GM06990 (cell line): Measurements from ENCODE around the gene AOC2.
"Not testable (repeated sequence)": the region's sequence is repeated elsewhere in the genome, so short reads cannot be mapped to it uniquely, and the experiment has no call there.

Source experiments
- DNase-seq: peaks from one replicate; pipeline ENCODE4 v3.0.0-alpha.2; 2011; ENCODE audit not compliant: insufficient read length; ENCODE audit errors: extremely low read depth
- H3K27me3 ChIP-seq: replicated peaks from 2 replicates; pipeline ENCODE4 v1.6.0; 2011; ENCODE audit warnings: low read length; ENCODE audit not compliant: control insufficient read depth, insufficient read depth
- H3K36me3 ChIP-seq: 2 replicates; pipeline ENCODE4 v1.5.1; 2011; ENCODE audit warnings: low read length; ENCODE audit not compliant: control insufficient read depth, insufficient read depth
- H3K4me3 ChIP-seq: replicated peaks from 2 replicates; pipeline ENCODE4 v1.5.1; 2011; ENCODE audit warnings: low read depth, mild to moderate bottlenecking, control low read depth, low read length
- TF ChIP-seq, protein P1 (sequence below): IDR thresholded peaks from 2 replicates; pipeline ENCODE4 v1.5.1; 2011; ENCODE audit warnings: low read length, control low read depth, mild to moderate bottlenecking, inconsistent platforms; ENCODE audit not compliant: insufficient read depth, poor library complexity, severe bottlenecking

The AOC2 gene

DNA sequence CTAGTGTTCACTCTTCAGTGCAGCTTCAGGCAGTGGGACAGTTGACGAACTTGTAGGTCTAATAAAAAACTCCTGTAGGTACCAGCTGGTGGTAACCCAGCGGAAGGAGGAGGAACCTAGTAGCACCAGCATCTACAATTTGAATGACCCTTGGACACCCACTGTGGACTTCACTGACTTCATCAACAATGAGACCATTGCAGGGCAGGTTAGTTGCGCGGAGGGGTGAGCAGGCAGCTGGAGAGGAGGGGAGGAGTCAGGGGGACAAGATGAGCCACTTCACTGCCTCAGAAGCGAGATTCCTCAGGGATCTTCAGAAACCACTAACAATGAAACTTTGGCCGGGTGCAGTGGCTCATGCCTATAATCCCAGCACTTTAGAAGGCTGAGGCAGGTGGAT, 28.9 kb downstream of the AOC2 start:
- DNase-seq, result no peak
- no peaks in the 10 kb centered on the region for H3K27me3 ChIP-seq
- TF ChIP-seq, protein P1, sequence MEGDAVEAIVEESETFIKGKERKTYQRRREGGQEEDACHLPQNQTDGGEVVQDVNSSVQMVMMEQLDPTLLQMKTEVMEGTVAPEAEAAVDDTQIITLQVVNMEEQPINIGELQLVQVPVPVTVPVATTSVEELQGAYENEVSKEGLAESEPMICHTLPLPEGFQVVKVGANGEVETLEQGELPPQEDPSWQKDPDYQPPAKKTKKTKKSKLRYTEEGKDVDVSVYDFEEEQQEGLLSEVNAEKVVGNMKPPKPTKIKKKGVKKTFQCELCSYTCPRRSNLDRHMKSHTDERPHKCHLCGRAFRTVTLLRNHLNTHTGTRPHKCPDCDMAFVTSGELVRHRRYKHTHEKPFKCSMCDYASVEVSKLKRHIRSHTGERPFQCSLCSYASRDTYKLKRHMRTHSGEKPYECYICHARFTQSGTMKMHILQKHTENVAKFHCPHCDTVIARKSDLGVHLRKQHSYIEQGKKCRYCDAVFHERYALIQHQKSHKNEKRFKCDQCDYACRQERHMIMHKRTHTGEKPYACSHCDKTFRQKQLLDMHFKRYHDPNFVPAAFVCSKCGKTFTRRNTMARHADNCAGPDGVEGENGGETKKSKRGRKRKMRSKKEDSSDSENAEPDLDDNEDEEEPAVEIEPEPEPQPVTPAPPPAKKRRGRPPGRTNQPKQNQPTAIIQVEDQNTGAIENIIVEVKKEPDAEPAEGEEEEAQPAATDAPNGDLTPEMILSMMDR, result no peak
- H3K4me3 ChIP-seq, result no peak overlapping the region
- no peaks in the 10 kb centered on the region for H3K36me3 ChIP-seq

DNA sequence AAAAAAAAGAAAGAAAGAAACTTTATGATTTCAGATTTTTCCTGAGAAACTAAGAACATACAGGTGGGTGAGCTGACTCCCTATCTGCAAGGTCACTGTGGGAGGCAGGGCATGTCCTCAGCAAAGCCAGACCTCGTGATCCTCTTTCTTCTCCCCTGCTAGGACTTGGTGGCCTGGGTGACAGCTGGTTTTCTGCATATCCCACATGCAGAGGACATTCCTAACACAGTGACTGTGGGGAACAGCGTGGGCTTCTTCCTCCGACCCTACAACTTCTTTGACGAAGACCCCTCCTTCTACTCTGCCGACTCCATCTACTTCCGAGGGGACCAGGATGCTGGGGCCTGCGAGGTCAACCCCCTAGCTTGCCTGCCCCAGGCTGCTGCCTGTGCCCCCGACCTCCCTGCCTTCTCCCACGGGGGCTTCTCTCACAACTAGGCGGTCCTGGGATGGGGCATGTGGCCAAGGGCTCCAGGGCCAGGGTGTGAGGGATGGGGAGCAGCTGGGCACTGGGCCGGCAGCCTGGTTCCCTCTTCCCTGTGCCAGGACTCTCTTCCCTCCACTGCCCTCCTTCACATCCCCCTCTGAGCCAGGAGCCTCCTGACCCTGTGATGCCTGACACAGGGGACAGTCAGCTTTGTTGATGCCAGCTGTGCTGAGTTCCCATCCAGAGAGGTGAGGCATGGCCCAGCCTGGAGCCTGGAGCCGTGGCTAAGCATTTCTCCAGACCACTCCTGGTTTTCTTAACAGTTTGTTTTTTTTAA, 29.7 kb downstream of the AOC2 start:
- not testable (repeated sequence) for H3K36me3 ChIP-seq, DNase-seq, H3K4me3 ChIP-seq, H3K27me3 ChIP-seq

DNA sequence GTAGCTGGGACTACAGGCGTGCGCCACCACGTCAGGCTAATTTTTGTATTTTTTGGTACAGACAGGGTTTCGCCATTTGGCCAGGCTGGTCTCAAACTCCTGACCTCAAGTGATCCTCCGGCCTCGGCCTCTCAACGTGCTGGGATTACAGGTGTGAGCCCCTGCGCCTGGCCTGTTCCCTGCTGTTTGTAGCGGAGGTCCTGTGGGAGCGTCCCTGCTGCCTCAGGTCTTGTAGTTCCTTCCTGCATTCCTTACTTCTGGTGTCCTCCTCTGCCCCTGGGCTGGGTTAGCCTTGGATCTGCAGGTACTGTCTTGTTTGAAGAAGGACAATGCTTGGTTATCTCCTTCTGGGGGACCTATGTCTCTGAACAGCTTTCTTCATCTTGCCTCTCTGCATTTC, 32.7 kb downstream of the AOC2 start:
- DNase-seq, result no peak
- TF ChIP-seq, protein P1, result no peak
- Histone ChIP-seq H3K36me3 (no peaks in the 10 kb centered on the region), H3K4me3 (no peak overlapping the region), H3K27me3 (peaks cover 2% of the 10 kb centered on the region)

DNA sequence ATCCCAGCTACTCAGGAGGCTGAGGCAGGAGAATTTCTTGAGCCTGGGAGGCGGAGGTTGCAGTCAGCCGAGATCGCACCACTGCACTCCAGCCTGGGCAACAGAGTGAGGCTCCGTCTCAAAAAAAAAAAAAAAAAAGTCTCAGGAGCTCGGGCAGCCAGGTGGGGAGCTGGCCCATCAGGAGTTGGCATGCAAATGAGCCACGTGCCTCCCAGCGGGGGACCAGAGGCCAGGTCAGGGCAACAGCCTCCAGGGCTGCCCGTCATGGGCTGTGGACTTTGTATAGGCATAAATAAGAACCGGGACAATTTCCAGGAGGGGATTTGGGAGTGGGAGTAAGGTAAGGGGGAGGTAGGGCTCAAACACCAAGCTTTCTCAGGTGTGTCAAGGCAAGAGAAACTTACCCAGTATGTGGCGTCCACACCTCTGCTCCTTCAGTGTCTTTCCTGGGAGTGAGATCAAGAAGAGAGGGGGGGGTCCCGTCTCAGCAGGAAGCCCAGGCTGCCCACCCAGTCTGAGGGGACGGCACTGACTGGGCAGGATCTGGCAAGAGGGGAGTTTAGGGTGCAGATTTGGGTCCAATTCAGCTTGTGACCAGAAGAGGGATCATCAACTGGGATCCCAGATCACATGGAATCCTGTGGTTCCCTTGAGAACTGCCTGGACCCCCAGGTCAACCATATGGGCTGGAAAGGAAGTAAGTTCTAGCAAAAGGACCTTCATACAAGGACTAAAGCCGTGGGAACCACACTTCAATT, 33.9 kb downstream of the AOC2 start:
- Histone ChIP-seq H3K36me3 (no peaks in the 10 kb centered on the region), H3K4me3 (no peak overlapping the region), H3K27me3 (peaks cover 2% of the 10 kb centered on the region)
- TF ChIP-seq, protein P1, result no peak
- no peak for DNase-seq

DNA sequence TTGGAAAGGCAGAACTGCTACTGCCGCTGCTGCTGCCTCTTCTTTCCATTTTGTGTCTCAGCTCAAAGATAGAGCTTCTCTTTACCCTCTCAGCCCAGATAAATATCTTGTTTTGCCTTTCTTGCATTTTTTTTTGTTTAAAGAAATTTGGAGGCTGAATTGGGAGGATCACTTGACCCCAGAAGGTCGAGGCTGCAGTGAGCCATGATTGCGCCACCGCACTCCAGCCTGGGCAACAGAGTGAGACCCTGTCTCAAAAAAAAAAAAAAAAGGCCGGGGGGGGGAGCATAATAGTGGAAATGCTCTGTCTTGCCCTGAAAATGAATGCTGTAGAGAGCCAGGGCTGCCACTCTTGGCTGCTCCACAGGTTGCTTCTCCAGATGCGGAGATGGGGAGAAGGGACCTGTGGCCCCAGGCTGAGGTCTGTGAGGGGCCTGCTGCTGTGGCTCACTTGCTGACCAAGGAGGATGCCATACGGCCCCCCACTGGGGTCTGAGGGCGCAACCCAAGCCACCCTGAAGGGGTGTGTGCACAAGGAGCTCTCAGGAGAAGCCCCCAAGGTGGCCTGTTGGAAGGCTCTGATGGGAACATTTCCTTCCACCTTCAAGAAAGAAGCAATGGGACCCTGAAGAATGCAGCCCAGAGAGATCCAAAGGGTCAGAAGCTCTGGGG, 34.7 kb downstream of the AOC2 start:
- Histone ChIP-seq H3K4me3 (no peak overlapping the region), H3K27me3 (peaks cover 2% of the 10 kb centered on the region), H3K36me3 (no peaks in the 10 kb centered on the region)
- no peak for DNase-seq
- TF ChIP-seq, protein P1, result no peak

DNA sequence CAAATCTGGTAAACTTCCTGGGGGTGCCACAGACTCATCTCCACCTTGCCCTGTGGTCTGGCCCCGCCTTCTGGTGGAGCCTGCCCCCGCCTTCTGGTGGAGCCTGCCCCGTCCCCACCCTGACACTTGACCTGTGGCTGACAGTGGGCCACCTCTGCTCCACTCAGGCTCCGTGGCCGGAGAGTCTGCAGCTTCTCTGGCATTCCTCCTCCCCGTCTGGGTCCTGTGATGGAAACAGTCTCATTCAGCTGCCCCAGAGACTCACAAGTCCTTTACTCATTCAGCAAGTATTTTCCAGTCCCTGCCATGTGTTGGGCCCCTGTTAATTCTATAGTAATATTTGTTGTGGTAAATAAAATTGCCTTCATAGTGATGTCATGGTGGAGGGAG, 35.2 kb downstream of the AOC2 start:
- H3K4me3 ChIP-seq, result no peak overlapping the region
- DNase-seq, result no peak
- H3K27me3 ChIP-seq, result peaks cover 2% of the 10 kb centered on the region
- TF ChIP-seq, protein P1, result no peak
- H3K36me3 ChIP-seq, result no peaks in the 10 kb centered on the region
